ENCODE measurements around the gene SOX6.

GRCh38 chr11:16191212-16191867 is 165.0 kb downstream of the SOX6 start:
- TF ChIP-seq CTCF (IDR thresholded peaks at IDR 0.05; ENCODE audit: insufficient read depth, low read depth, low read length) (no peak), EZH2 (IDR thresholded peaks at IDR 0.05; ENCODE audit: insufficient read depth, low read length) (no peak)

Data from astrocyte (in vitro differentiated cells and primary cell).